ENCODE results near the gene METTL1.

The METTL1 gene

GRCh38 chr12:57751788-57752667 is 19.9 kb downstream of the METTL1 start, which contains the start of gene CDK4:
CDK4 (minus strand) TSS chr12:57752310; CDS start chr12:57751717, 593 bp downstream.
- DNase-seq, result peak; percentile 99

GRCh38 chr12:57751432-57751787 is 20.5 kb downstream of the METTL1 start:
- DNase-seq, result no peak

GRCh38 chr12:57750561-57751431 is 21.1 kb downstream of the METTL1 start:
- DNase-seq, result no peak

- no peak for DNase-seq
Measured at GRCh38 chr12:57749061-57749460, 22.8 kb downstream of the METTL1 start.

GRCh38 chr12:57746025-57746424 is 25.9 kb downstream of the METTL1 start:
- no peak for DNase-seq

DNA sequence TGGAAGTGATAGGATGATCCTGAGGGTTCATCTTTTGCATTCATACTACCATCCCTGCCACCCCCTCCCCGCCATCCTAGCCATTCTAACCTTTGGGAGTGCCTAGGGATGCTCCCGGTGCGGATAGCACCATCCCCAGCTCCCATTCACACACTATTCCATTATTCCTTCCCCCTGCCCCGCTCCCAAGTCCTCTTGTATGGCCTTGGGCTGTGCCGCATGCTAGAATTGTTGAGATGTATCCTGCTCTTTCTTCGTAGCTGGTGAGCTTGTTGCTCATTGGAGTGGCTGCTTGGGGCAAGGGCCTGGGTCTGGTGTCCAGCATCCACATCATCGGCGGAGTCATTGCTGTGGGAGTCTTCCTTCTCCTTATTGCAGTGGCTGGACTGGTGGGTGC is 26.4 kb downstream of the METTL1 start:
- DNase-seq, result no peak

- DNase-seq, result peak; percentile 99
Measured at GRCh38 chr12:57744777-57745484, 27.0 kb downstream of the METTL1 start, which contains the start of gene TSPAN31. TSPAN31 (plus strand) TSS chr12:57745039; CDS start chr12:57745155, 116 bp downstream.

DNA sequence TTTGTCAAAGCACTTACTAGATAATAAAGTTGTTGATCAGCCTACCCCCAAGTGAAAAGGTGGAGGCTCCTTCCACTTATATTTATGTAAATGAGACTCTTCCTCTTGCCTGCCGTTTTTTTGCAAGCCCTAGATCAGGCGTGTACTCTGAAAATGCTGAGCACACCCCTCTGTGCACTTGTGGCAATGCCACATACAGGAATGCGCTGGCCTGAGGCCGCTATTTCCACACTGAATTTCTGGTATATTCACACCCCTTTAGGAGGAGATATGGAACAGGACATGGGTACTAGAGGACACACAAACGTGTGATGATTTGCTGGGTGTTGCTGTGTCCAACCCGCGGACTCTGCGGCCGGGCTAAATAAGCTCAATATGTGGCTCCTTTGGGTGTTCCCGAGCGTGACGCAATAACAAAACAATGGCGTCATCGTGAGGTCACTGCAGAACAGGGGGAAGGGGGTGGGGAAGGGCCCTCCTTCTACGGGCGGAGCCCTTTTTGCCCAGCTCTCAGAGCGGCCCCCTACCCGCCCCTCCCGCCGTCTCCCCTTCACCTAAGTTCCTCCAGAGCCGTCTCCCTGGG is 27.6 kb downstream of the METTL1 start:
- DNase-seq, result peak; percentile 95

DNA sequence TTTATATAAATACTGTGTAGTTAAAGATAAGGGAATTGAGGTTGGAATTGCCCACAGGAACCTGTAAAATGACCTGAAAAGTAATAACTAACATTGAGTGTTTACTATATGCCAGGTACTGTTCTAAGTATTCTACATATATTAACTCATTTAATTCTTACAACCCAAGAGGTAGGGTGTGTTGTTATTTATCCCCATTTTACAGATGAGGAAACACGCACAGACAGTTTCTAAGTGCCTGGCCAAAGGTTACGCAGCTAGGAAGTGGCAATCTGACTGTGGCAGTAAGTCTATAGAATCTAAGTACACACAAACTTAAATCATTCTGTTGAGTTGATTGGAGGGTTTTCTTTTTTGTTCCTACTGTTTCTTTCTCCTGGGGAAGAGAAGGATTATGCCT is 28.1 kb downstream of the METTL1 start:
- no peak for DNase-seq

DNA sequence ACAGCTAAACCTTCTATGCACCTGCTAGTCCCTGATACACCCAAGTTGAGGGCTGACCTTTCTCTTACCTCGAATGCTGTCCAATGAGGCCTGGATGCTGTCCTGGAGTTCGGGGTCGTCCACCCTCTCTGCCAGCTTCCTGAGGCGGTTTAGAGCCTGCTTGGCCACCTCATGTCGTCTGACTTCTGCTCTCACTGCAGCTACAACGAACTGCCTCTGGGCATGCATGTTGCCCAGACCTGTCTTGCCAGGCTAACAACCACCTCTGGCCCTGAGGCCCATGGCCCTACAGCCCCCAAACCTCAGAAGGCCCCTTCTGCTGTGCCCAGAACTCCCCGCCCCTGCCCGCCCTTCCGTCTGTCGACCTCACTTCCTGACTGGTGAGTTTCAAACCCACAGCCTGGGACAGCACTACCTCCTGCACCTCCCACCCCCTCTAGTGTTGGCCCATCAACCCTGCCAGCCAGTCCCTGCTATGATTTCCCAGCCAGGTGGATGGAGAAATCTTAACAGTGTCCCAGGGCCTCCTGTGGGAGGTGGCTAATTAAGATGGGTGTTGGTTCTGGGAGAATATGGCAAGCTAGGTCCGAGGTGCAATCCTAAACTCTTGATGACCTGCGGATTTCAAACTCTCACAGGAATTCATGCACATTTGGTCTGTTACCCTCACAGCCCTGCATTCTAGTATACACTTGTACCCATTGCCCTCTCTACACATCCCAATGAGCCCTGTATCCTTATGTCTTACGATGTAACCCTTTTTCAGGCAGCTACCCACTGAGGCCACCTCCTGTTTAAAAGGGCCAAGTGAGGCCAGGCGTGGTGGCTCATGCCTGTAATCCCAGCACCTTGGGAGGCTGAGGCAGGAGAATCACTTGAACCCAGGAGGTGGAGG is 29.8 kb downstream of the METTL1 start:
- no peak for DNase-seq

DNA sequence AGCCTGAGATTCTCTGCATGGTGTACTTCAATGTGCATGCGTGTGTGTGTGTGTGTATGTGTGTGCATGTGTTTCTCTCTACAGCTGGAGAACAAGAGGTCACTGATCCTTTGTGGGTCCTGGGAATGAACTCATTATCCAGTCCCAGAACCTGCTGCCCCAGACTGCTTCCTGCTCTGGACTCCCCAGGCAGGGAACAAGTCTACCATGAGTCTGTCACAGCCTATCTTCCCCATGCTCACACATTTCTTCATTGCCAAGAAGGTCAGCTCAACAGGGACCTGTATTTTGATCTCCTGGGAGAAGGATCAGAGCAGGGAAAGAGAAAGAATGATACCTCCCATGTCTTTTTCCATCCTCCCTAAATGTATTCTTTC is 30.5 kb downstream of the METTL1 start:
- DNase-seq, result no peak

DNA sequence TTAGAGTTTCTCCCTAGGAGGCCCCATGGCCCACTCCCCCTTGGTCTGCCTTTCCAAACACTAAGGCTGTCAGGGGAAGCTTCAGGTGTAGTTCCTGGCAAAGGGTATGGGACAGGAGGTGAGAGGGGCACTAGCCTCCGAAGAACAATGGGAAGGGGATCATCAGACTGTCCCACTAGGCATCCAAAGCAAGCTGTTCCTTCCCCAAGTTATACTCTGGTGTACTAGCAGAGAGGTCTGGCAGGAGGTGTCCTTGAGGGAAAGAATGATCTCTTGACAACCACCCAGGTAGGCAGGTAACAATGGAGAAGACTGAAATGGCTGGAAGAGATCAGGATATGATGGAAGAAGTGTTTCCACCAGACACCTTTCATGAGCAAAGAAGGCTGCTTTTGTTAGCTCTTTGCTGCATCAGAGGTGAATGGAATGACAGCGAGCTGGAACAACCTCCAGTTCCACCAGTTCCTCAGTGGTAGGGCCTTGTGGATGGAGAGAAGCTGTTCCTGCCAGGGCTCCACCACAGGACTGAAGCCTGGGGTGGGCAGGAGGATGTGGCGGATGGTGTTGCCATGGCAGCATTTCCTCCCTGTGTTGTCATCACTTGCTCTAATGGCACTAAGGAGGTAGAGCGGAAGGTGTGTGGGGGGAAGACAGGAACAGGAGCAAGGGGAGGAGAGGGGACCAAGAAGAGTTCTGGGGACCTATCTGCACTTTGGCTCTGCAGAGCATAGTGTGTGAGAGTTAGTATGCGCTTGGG is 31.1 kb downstream of the METTL1 start:
- DNase-seq, result no peak

DNA sequence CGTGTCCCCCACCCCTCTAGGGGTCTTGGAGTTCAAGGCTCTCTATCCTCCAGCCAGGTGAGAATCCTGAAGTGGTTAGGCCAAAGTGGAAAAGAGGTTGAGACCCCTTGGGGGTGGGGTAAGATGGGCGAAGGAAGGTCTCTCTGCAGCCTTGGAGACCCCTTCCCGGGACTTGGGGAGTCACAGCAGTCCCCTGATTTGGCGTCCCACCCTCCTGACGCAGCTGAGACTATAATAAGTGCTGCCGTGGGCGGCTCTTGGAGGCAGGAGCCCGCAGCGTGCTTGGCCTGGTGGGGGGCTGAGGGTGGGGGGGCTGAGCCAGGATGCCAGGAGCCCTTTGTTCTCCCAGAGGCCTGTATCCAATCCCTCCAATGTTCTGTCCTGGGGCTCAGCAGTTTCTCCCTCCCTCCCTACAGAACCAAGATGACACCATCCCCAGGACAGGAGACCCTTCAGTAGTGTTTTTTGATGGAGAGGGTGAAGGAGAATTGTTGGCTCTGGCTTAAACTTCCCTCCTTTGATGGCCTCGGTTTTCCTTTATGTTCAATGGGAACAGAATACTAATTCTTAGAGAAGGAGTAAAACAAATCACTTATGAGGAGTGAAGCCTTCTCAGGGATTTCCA is 31.9 kb downstream of the METTL1 start:
- no peak for DNase-seq

- DNase-seq, result no peak
Measured at GRCh38 chr12:57739387-57739786, 32.5 kb downstream of the METTL1 start.

- DNase-seq, result no peak
Measured at GRCh38 chr12:57738661-57739237, 33.2 kb downstream of the METTL1 start, which contains the start of gene AGAP2. AGAP2 (minus strand) TSS chr12:57738742; CDS start chr12:57738246, 496 bp downstream.

DNA sequence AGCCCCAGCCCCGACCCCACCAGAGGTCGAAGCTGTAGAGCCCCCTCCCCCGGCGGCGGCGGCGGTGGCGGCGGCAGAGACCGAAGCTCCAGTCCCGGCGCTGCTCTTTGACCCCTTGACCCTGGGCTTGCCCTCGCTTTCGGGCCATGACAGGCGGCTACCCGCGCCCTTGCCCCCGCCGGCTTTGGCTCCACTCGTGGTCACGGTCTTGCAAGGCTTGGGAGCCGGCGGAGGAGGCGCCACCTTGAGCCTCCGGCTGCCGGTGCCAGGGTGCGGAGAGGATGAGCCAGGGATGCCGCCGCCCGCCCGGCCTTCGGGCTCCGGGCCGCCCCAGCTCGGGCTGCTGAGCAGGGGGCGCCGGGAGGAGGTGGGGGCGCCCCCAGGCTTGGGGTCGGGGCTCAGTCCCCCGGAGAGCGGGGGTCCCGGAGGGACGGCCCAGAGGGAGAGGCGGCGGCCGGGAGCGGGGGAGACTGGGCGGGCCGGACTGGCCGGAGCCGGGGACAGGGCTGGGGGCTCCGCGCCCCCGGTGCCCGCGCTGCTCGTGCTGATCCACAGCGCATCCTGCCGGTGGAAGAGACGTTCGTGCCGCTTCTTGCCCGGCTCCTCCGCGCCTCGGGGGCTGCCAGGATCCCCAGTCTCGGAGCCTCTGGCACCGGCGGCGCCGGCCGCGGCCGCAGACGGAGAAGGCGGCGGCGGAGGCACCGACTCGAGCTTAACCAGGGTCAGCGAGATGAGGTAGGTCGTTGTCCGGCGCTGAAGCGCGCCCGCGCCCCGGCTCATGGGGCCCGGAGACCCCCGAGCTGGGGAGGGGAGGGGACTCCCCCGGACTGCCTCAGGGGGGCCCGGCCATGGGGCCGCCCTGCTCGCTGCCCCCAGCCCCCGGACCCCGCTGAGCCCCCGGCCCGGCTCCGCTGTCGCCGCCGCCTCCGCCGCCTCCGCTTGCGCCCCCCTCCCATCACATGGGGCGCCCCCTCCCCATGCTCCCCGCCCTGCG is 34.1 kb downstream of the METTL1 start:
- DNase-seq, result no peak

DNA sequence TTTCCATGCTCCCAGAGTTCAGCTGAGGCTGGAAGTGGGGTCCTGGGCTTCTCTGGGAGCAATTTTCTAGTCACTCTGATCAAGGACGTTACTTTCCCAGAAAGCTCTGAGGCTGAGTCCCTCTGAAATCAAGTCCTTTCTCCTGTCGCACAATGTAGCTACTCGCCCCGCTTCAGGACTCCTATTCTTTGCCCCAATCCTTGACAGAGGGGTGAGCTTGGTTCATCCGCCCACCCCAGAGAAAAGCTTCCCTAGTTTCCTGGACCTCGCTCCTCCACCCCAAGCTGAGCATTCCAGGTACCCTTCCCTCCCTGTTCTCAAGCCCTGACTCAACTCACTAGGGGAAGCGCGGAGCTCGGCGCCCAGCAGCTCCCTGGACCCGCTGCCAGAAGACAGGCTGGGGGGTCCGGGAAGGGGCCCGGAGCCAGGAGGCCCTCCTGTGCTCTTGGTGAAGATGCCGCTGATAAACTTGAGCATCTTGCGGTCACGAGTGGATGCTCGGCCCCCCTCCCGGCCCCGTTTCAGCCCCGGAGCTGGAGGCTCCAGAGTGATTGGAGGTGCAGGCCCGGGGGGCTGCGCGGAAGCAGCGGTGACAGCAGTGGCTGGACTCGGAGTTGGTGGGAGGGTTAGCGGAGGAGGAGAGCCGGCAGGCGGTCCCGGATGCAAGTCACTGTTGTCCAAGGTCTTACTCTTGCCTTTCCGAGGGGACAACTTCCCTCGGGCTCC is 35.0 kb downstream of the METTL1 start:
- no peak for DNase-seq

Measured in NCI-H510A treated with DMSO at 0.1 percent for 48 hours (cell line).